AG09319 (cell line): ENCODE data around the gene PGM2L1.

ENCODE experiments used
- DNase-seq: peaks from one replicate; pipeline ENCODE4 v3.0.0-alpha.2; 2010; ENCODE audit warnings: low read depth; ENCODE audit errors: extremely low read depth
- TF ChIP-seq, protein P1 (sequence below): IDR thresholded peaks from 2 replicates; pipeline ENCODE4 v1.5.1; 2011; ENCODE audit warnings: low read depth, mild to moderate bottlenecking, inconsistent platforms, low read length, moderate library complexity

The PGM2L1 gene

DNA sequence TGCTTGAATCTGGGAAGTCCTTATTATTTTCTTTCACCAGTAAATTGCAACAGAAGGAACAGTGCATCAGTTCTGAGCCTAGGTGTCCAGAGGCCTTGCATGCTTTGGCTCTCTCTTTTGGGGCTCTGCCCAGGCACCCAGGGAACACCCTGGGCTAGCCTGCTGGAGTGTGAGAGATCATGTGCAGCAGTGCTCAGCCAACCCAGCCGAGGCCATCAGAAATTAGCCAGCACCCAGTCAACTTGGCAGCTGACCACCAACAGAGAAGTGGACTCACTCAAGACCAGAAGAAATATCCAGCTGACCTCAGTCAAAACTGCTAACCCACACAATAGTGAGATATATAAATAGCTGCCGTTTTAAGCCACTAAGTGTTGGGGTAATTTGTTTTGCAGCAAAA, 75.6 kb downstream of the PGM2L1 start:
- TF ChIP-seq, protein P1, sequence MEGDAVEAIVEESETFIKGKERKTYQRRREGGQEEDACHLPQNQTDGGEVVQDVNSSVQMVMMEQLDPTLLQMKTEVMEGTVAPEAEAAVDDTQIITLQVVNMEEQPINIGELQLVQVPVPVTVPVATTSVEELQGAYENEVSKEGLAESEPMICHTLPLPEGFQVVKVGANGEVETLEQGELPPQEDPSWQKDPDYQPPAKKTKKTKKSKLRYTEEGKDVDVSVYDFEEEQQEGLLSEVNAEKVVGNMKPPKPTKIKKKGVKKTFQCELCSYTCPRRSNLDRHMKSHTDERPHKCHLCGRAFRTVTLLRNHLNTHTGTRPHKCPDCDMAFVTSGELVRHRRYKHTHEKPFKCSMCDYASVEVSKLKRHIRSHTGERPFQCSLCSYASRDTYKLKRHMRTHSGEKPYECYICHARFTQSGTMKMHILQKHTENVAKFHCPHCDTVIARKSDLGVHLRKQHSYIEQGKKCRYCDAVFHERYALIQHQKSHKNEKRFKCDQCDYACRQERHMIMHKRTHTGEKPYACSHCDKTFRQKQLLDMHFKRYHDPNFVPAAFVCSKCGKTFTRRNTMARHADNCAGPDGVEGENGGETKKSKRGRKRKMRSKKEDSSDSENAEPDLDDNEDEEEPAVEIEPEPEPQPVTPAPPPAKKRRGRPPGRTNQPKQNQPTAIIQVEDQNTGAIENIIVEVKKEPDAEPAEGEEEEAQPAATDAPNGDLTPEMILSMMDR = no peak

DNA sequence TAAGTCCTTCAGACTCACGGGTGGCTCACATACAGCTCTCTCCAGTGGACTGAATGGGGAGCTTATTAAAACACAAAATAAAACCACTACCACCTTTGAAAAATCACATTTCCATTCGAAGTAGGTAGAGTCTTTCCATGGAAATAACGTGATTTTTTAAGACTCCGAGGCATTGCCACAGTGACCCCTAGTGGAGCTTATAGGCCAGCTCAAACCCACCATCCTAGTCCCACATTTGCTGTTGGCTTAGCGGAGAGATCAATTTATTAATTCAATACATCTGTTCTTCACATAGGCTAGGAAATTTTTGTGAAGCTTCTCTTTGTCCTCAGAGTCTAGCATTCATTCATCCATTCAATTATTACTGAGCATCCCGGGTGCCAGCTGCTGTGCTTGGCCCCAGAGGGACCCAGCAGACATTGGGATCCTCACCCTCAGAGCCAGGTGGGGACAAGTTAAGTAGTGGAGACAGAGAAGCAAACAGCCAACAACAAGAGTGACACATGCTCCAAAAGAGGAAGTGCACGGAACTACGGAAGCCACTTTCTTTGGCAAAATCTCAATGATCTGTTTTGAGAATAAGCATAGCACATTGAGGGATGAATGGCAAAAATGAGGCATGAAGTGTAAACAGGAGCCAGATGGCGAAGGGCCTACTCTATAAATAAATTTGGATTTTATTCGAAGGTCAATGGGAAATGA, 76.6 kb downstream of the PGM2L1 start:
- DNase-seq = no peak
- TF ChIP-seq, protein P1 = peak; percentile 48

More for the DNA sequence above, 75.6 kb downstream of the PGM2L1 start:
- DNase-seq = no peak

DNA sequence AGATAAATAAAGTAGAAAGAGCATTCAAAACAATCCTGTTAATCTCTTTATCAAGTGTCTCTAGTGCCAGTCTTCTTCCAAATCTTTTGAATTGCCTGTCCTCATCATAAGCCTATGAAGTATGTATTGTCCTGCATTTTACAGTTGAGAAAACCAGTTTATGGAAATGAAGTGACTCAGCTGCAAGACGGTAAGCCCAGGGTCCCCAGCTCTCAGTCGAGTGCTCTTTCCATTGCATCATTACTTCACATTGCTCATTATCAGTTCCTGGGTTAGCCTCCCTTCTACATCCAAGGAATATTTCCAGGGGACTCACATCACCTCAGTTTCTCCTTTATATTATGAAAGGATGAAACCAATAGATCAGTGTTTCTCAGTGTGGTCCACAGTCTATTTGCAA, 77.7 kb downstream of the PGM2L1 start:
- no peak for DNase-seq
- TF ChIP-seq, protein P1 = no peak

DNA sequence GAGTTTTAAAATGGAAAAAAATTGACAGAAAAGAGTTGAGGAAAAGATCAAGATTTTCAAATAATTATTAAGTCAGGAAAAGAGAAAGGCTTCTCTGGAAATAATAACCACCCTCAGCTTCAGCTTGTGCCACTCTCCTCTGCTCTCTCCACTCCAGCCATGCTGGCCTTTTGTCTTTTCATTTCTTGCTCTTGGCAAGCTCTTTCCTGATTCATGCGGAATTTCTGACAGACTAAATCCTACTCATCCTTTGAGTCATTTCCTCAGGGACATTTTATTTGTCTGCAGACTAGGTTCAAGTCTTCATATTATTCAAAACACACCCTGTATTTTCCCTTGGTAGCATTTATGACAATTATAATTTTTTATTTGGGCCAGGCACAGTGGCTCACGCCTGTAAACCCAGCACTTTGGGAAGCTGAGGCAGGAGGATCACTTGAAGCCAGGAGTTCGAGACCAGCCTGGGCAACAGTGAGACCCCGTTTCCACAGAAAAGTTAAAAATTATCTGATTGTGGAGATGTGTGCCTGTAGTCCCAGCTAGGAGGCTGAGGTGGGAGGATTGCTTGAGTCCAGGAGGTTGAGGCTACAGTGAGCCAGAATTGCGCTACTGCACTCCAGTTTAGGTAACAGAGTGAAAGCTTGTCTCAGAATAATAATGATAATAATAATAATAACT, 79.0 kb downstream of the PGM2L1 start:
- TF ChIP-seq, protein P1 = no peak
- DNase-seq = no peak

DNA sequence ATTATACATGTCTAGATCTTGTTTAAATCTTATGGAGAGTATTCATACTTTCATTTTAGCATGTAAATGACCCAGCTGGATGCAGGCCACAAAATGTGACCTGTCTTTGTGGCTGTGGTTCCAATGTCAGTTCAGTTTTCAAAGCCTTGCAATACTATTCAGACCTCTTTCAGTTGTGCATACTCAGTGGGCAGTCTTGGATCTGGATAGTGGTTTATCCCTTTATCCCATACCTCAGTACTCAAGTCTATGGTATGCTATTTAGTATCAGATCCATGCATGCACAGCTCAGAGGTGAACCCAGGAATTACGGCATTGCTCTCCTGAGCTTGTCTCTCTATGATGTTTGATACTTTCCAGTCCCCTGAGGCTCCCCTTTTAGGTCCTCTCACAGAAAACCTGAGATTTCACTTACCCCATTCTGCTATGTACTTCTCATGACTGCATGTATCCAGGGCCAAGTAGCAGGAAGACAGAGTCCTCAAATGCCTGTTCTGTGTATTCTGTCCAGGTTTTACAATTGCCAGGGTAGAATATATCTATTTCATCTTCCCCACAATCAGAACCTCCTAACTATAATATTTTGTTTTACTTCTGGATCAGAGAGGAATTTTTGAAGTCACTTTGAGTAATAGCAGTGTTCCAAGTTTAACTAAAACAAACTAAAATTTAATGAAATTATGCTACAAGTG, 79.8 kb downstream of the PGM2L1 start:
- TF ChIP-seq, protein P1 = no peak
- DNase-seq = no peak

DNA sequence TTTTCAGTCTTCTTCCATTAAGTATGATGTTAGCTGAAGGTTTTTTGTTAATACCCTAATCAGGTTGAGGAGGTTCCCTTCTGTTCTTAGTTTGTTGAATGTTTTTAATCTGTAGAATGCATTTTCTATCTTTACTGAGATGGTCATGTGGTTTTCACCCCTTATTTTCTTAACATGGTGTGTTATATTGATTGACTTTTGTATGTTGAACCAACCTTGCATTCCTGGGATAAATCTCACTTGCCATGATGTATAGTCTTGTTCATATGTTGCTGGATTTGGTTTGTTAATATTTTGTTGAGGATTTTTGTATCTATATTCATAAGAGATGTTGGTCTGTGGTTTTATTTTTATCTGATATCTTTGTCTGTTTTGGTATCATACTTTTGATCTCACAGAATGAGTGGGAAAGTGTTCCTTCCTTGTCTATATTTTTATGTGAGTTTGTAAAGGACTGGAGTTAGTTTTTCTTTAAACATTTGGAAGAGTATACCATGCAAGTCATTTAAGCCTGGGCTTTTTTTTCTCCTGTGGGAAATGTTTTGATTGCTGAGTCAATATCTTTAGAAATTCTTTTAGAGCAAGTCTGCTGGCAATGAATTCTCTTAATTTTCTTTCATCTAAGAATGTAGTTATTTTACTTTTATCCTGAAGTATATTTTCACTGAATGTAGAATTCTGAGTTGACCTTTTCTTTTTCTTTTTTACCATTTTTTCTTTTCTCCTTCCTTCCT, 81.3 kb downstream of the PGM2L1 start:
- no peak for DNase-seq
- TF ChIP-seq, protein P1 = no peak
